Endodermal cell (in vitro differentiated cells): ENCODE data around the gene NANS. TPM values are rescaled to one million over a fixed set of nuclear protein-coding genes. Genes with fewer than 3 reads are reported as not detected.

ENCODE experiments used
- DNase-seq: peaks from one replicate; pipeline ENCODE4 v3.0.0-alpha.2; 2017
- H3K27ac ChIP-seq: 2 replicates; pipeline ENCODE4 v1.5.1; 2013; ENCODE audit warnings: mild to moderate bottlenecking, low read depth, low read length, moderate library complexity
- H3K27me3 ChIP-seq: 2 replicates; pipeline ENCODE4 v1.6.1; 2013; ENCODE audit warnings: mild to moderate bottlenecking, low read length, moderate library complexity; ENCODE audit not compliant: insufficient read depth, control insufficient read depth, poor library complexity, severe bottlenecking
- H3K36me3 ChIP-seq: 2 replicates; pipeline ENCODE4 v1.7.0; 2013; ENCODE audit warnings: mild to moderate bottlenecking, low read length, moderate library complexity; ENCODE audit not compliant: control insufficient read depth, insufficient read depth
- H3K4me1 ChIP-seq: one replicate; pipeline ENCODE4 v1.7.0; 2013; ENCODE audit warnings: low read length; ENCODE audit not compliant: control insufficient read depth, insufficient read depth
- H3K4me3 ChIP-seq: 2 replicates; pipeline ENCODE4 v1.5.1; 2013; ENCODE audit warnings: mild to moderate bottlenecking, low read length, moderate library complexity
- H3K9ac ChIP-seq: 2 replicates; pipeline ENCODE4 v1.6.1; 2013; ENCODE audit warnings: mild to moderate bottlenecking, low read length, moderate library complexity; ENCODE audit not compliant: poor library complexity, severe bottlenecking; ENCODE audit errors: extremely low read depth
- H3K9me3 ChIP-seq: 2 replicates; pipeline ENCODE4 v1.6.1; 2013; ENCODE audit warnings: mild to moderate bottlenecking, low read length, moderate library complexity; ENCODE audit not compliant: control insufficient read depth
- H3K27ac Mint-ChIP-seq: 2 replicates; pipeline ENCODE4 v1.8.0; 2020; ENCODE audit warnings: mixed read lengths
- H3K27me3 Mint-ChIP-seq: 2 replicates; pipeline ENCODE4 v1.8.0; 2021; ENCODE audit warnings: mild to moderate bottlenecking, mixed read lengths; ENCODE audit not compliant: insufficient read depth
- H3K36me3 Mint-ChIP-seq: 2 replicates; pipeline ENCODE4 v1.8.0; 2020; ENCODE audit warnings: low read depth, mixed read lengths
- H3K4me1 Mint-ChIP-seq: 2 replicates; pipeline ENCODE4 v1.8.0; 2020; ENCODE audit warnings: mixed read lengths
- H3K4me3 Mint-ChIP-seq: 2 replicates; pipeline ENCODE4 v1.8.0; 2020; ENCODE audit warnings: mild to moderate bottlenecking, moderate library complexity, mixed read lengths
- H3K9me3 Mint-ChIP-seq: 2 replicates; pipeline ENCODE4 v1.8.0; 2020; ENCODE audit warnings: mild to moderate bottlenecking, mixed read lengths
- WGBS, 2 experiments: methylation state at CpG; one replicate each; pipeline versions ENCODE4 v1.1.5 to v1.1.7; 2013; ENCODE audit warnings: missing lambda C conversion rate in 2 of 2, mixed read lengths in 1 of 2; ENCODE audit not compliant: insufficient coverage in 1 of 2, insufficient read length in 1 of 2; 5-methylcytosine and 5-hydroxymethylcytosine counted together
- total RNA-seq, 2 donors: library from RNA; stranded (reverse); fragmentation: NEBNext Ultra II Directional in 1 of 2; extraction: Animal tissue kit (Norgen Biotek cat#: 25700) in 1 of 2; gene quantifications; 2 replicates in 1 of 2; 3 replicates in 1 of 2; pipeline ENCODE4 v1.2.1, GENCODE V29; 2021
- TF ChIP-seq, protein P1 (sequence below): fragments of 200-600 bp; sonication (generic); conservative IDR thresholded peaks from 2 replicates; pipeline ENCODE4 v1.5.0; 2021; ENCODE audit warnings: antibody characterized with exemption, mild to moderate bottlenecking

The NANS gene
- total RNA-seq, 2 donors from 2014 or later: 46.2 to 50.4 TPM

DNA sequence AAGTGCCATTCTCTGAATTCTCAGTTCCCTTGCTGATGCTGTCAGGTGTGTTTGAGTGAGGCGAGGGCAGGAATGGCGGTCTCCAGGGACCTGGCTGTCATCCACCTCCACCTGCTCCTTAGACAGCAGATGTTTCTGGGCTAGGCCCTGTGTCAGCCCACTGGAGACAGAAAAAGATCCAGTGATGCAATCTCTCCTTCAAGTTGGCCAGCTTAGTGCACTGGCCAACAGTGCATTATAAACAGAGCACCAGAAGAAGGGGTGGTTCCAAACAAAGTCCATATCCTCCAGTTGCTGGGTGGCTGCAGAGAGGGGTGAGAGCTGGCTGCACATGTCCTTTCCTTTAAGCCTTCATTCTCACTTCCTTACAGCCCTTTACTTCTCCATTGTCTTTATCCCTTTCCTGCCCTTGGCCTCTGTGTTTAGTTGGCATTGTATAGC is 26.5 kb downstream of the NANS start:
- Mint-ChIP-seq H3K36me3 (peaks cover 29% of the 10 kb centered on the region), H3K4me3 (no peak overlapping the region), H3K27me3 (peaks cover 13% of the 10 kb centered on the region), H3K4me1 (peaks cover 15% of the 10 kb centered on the region), H3K9me3 (no peaks in the 10 kb centered on the region), H3K27ac (no peak overlapping the region)
- Histone ChIP-seq H3K36me3 (peaks cover 53% of the 10 kb centered on the region), H3K9ac (no peak overlapping the region), H3K4me1 (peaks cover 6% of the 10 kb centered on the region), H3K27ac (no peak overlapping the region), H3K9me3 (no peaks in the 10 kb centered on the region), H3K4me3 (no peak overlapping the region), H3K27me3 (no peaks in the 10 kb centered on the region)
- no peak for DNase-seq
- 98 to 100% methylated on average over 1 to 2 of the region's 2 CpGs for WGBS, 2 experiments
- TF ChIP-seq, protein P1, sequence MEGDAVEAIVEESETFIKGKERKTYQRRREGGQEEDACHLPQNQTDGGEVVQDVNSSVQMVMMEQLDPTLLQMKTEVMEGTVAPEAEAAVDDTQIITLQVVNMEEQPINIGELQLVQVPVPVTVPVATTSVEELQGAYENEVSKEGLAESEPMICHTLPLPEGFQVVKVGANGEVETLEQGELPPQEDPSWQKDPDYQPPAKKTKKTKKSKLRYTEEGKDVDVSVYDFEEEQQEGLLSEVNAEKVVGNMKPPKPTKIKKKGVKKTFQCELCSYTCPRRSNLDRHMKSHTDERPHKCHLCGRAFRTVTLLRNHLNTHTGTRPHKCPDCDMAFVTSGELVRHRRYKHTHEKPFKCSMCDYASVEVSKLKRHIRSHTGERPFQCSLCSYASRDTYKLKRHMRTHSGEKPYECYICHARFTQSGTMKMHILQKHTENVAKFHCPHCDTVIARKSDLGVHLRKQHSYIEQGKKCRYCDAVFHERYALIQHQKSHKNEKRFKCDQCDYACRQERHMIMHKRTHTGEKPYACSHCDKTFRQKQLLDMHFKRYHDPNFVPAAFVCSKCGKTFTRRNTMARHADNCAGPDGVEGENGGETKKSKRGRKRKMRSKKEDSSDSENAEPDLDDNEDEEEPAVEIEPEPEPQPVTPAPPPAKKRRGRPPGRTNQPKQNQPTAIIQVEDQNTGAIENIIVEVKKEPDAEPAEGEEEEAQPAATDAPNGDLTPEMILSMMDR: no peak

DNA sequence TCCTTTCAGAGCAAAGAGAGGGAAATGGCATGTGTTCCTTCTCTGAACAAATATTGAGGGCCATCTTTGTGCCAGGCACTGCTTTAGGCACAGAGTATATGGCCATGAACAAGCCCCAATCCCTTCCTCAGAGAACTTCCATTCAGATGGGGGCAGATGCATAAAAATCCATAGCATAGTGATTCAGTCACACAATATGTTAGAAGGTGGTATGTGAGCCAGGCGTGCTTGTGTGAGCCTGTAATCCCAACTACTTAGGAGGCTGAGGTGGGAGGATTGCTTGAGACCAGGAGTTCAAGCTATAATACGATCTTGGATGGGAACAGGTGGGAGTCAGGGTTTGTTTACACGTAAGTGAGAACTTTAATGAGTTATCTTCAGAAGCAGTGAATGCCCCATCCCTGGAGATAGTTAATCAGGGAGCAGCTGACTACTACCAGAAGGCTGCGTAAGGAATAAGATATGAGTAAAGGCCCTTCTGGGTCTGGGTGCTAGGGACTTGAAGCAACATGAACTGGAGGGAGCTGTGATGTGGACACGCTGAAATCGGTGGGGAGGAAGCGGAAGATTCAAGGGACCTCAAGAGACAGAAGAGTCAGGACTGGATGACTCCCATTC is 27.1 kb downstream of the NANS start:
- Histone ChIP-seq H3K4me3 (no peak overlapping the region), H3K27ac (no peak overlapping the region), H3K27me3 (no peaks in the 10 kb centered on the region), H3K9me3 (no peaks in the 10 kb centered on the region), H3K9ac (no peak overlapping the region), H3K36me3 (peaks cover 48% of the 10 kb centered on the region), H3K4me1 (peaks cover 6% of the 10 kb centered on the region)
- Mint-ChIP-seq H3K9me3 (no peaks in the 10 kb centered on the region), H3K4me1 (peaks cover 15% of the 10 kb centered on the region), H3K36me3 (peaks cover 25% of the 10 kb centered on the region), H3K27ac (no peak overlapping the region), H3K4me3 (no peak overlapping the region), H3K27me3 (peaks cover 19% of the 10 kb centered on the region)
- DNase-seq: no peak
- TF ChIP-seq, protein P1: no peak
- 83 to 96% methylated on average over 4 to 7 of the region's 7 CpGs for WGBS, 2 experiments

DNA sequence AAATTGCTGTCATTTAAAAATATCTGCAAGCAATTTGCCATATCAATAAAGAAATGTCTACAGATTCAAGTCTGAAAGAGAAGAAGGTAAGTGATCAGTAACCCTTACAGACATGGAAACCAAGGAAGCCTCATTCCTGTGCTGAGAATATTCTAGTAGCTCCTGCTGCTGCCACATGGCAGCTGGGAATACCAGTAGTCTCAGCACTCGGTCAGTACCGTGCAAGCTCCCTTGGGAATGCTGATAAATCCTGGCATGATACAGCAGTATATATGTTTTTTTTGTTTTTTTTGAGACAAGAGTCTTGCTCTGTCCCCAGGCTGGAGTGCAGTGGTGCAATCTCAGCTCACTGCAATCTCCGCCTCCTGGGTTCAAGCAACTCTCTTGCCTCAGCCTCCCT is 27.9 kb downstream of the NANS start:
- Histone ChIP-seq H3K9ac (no peak overlapping the region), H3K27me3 (no peaks in the 10 kb centered on the region), H3K36me3 (peaks cover 42% of the 10 kb centered on the region), H3K4me3 (no peak overlapping the region), H3K27ac (no peak overlapping the region), H3K9me3 (no peaks in the 10 kb centered on the region), H3K4me1 (peaks cover 6% of the 10 kb centered on the region)
- H3K4me3 Mint-ChIP-seq: no peak overlapping the region
- H3K36me3 Mint-ChIP-seq: peaks cover 22% of the 10 kb centered on the region
- TF ChIP-seq, protein P1: no peak
- WGBS, 2 experiments: 86 to 97% methylated on average over 1 to 3 of the region's 3 CpGs
- no peak for DNase-seq
- peaks cover 25% of the 10 kb centered on the region for H3K27me3 Mint-ChIP-seq
- peaks cover 15% of the 10 kb centered on the region for H3K4me1 Mint-ChIP-seq
- H3K27ac Mint-ChIP-seq: no peak overlapping the region
- H3K9me3 Mint-ChIP-seq: no peaks in the 10 kb centered on the region
